Spleen (tissue), 11 donors: ENCODE measurements around the gene ACTN1. TPM values are rescaled to one million over a fixed set of nuclear protein-coding genes. Genes with fewer than 3 reads are reported as not detected.

Experiments
- DNase-seq: peaks from one replicate; pipeline ENCODE4 v3.0.0-alpha.2; 2020
- H3K27ac ChIP-seq, 8 donors: fragments of 200-600 bp; sonication (generic) in 7 of 8; 1 replicate in 4 of 8; 2 replicates in 4 of 8; pipeline versions ENCODE4 v1.5.0 to v1.8.0; 2016 to 2021; ENCODE audit warnings: inconsistent platforms in 4 of 8, mild to moderate bottlenecking in 4 of 8, moderate library complexity in 1 of 8
- H3K27me3 ChIP-seq, 7 donors: fragments of 200-600 bp; sonication (generic) in 6 of 7; replicated peaks in 1 of 7; 1 replicate in 4 of 7; 2 replicates in 3 of 7; pipeline versions ENCODE4 v1.5.0 to v1.8.0; 2016 to 2021; ENCODE audit warnings: inconsistent platforms in 3 of 7, mild to moderate bottlenecking in 1 of 7
- H3K36me3 ChIP-seq, 6 donors: fragments of 200-600 bp; sonication (generic) in 5 of 6; 1 replicate in 4 of 6; 2 replicates in 2 of 6; pipeline versions ENCODE4 v1.5.0 to v1.8.0; 2016 to 2021; ENCODE audit warnings: inconsistent platforms in 2 of 6
- H3K4me1 ChIP-seq, 6 donors: fragments of 200-600 bp; sonication (generic) in 5 of 6; 1 replicate in 3 of 6; 2 replicates in 3 of 6; pipeline versions ENCODE4 v1.5.0 to v1.8.0; 2016 to 2021; ENCODE audit warnings: inconsistent platforms in 3 of 6
- H3K4me3 ChIP-seq, 8 donors: fragments of 200-600 bp; sonication (generic) in 7 of 8; 1 replicate in 4 of 8; 2 replicates in 4 of 8; pipeline versions ENCODE4 v1.5.0 to v1.8.0; 2016 to 2021; ENCODE audit warnings: inconsistent platforms in 4 of 8, mild to moderate bottlenecking in 4 of 8, moderate library complexity in 2 of 8
- H3K9me3 ChIP-seq, 8 donors: fragments of 200-600 bp; sonication (generic) in 7 of 8; 1 replicate in 4 of 8; 2 replicates in 4 of 8; pipeline versions ENCODE4 v1.5.0 to v1.8.0; 2016 to 2021; ENCODE audit warnings: inconsistent platforms in 4 of 8
- POLR2A ChIP-seq, 3 donors: fragments of 450-650 bp; IDR thresholded peaks; one replicate each; pipeline ENCODE4 v1.5.1; 2017; ENCODE audit warnings: antibody characterized with exemption in 3 of 3, mild to moderate bottlenecking in 1 of 3
- POLR2AphosphoS5 ChIP-seq, 3 donors: sonication (generic); formaldehyde crosslinking; IDR thresholded peaks; one replicate each; pipeline ENCODE4 v1.5.1; 2017; ENCODE audit warnings: antibody characterized with exemption in 3 of 3
- WGBS, 5 donors: extraction: QIAGEN DNeasy Blood & Tissue Kit in 3 of 5; methylation state at CpG; one replicate each; pipeline versions ENCODE4 v1.1.5 to v1.1.7; 2013 to 2018; 5-methylcytosine and 5-hydroxymethylcytosine counted together
- intact Hi-C: fragments of 100-400 bp; cut with DNase I; formaldehyde crosslinking; loops from one replicate; pipeline ENCODE4 v1.15.0; 2023; ENCODE audit warnings: low total_unique reads
- polyA plus RNA-seq, 3 donors: library from polyadenylated mRNA; stranded (reverse); fragments of 200-250 nt; gene quantifications; one replicate each; pipeline ENCODE4 v1.2.1, GENCODE V29; 2013
- total RNA-seq, 7 donors: library from RNA; depleted of rRNA in 3 of 7; stranded (reverse); fragments of >200 nt in 3 of 7; fragmentation: NEBNext Ultra II Directional in 4 of 7; extraction: Animal tissue kit (Norgen Biotek cat#: 25700) in 4 of 7; gene quantifications; one replicate each; pipeline versions ENCODE4 v1.1.0 to v1.2.1, GENCODE V29; 2016 to 2021
- TF ChIP-seq, protein P1 (sequence below), 11 experiments: fragments of 200-600 bp in 7 of 11; fragments of 450-650 bp in 4 of 11; sonication (generic) in 4 of 11; IDR thresholded peaks in 8 of 11; conservative IDR thresholded peaks in 3 of 11; 1 replicate in 7 of 11; 2 replicates in 4 of 11; pipeline versions ENCODE4 v1.4.0 to v1.8.0; 2016 to 2021; ENCODE audit warnings: antibody characterized with exemption in 11 of 11, inconsistent platforms in 4 of 11, mild to moderate bottlenecking in 1 of 11
- donor health status: healthy with polysubstance abuse.
- donor health status: DM: no; HTN: no; CAD: no; lungs with moderate emphysema.
- donor health status: DM: no; HTN: no; CAD: no.
- donor health status: Bipolar disorder and iron deficiency.
- donor health status: healthy.
- donor health status: DM: no; HTN: no; CAD: no.
- donor health status: DM: yes; HTN: yes; CAD: no.

The ACTN1 gene
- total and polyA plus RNA-seq, 10 donors, result 15.4 to 315 (median 95.4) TPM

GRCh38 chr14:69017706-69018105 is 38.6 kb upstream of the ACTN1 start:
- no peak for TF ChIP-seq POLR2A (IDR thresholded peaks at IDR 0.05)
- no peak for TF ChIP-seq POLR2AphosphoS5 (IDR thresholded peaks at IDR 0.05)
- WGBS, 5 donors, result 82 to 95% (median 88%) methylated on average over 3 to 4 of the region's 4 CpGs
- intact Hi-C loops, result no loop called here
- no peak for DNase-seq
- no peaks in the 10 kb centered on the region for H3K9me3 ChIP-seq
- no peak overlapping the region for H3K27ac ChIP-seq
- H3K36me3 ChIP-seq, result no peaks in the 10 kb centered on the region
- no peaks in the 10 kb centered on the region for H3K27me3 ChIP-seq
- peaks cover 0 to 22% (median 5%) of the 10 kb centered on the region in 6 donors for H3K4me1 ChIP-seq
- H3K4me3 ChIP-seq, result no peak overlapping the region

DNA sequence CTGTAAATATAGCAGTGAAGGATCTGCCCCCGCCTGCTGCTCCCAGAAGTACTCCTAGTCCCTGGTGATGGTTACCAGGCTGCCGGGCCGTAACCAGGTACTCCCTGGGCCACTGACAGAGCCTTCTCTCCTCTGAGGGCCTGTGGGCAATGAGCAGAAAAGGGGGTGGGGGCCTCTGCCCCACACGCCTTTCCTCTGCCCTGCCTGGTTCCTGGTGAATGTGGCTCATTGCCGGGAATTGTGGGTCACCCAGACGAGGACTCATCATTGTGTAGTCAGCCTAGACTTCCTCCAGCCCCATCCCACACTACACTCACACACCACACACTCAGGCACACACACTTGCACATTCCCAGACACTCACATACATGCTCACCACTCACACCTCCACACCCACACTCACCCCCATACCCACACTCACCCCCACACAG is 35.7 kb upstream of the ACTN1 start:
- peaks cover 0 to 37% (median 5%) of the 10 kb centered on the region in 6 donors for H3K4me1 ChIP-seq
- intact Hi-C loops, result no loop called here
- no peak for DNase-seq
- H3K9me3 ChIP-seq, result no peaks in the 10 kb centered on the region
- H3K36me3 ChIP-seq, result no peaks in the 10 kb centered on the region
- WGBS, 5 donors, result 64 to 92% (median 74%) methylated on average over 6 of the region's 6 CpGs
- peak overlapping the region in 1 of 8 donors; percentile 36 for H3K4me3 ChIP-seq
- no peaks in the 10 kb centered on the region for H3K27me3 ChIP-seq
- TF ChIP-seq POLR2A (IDR thresholded peaks at IDR 0.05), result no peak
- no peak for TF ChIP-seq POLR2AphosphoS5 (IDR thresholded peaks at IDR 0.05)
- TF ChIP-seq, protein P1, sequence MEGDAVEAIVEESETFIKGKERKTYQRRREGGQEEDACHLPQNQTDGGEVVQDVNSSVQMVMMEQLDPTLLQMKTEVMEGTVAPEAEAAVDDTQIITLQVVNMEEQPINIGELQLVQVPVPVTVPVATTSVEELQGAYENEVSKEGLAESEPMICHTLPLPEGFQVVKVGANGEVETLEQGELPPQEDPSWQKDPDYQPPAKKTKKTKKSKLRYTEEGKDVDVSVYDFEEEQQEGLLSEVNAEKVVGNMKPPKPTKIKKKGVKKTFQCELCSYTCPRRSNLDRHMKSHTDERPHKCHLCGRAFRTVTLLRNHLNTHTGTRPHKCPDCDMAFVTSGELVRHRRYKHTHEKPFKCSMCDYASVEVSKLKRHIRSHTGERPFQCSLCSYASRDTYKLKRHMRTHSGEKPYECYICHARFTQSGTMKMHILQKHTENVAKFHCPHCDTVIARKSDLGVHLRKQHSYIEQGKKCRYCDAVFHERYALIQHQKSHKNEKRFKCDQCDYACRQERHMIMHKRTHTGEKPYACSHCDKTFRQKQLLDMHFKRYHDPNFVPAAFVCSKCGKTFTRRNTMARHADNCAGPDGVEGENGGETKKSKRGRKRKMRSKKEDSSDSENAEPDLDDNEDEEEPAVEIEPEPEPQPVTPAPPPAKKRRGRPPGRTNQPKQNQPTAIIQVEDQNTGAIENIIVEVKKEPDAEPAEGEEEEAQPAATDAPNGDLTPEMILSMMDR (IDR thresholded peaks at IDR 0.05 in 8 of 11, conservative IDR thresholded peaks at IDR 0.05 in 3 of 11), result no peak
- peak overlapping the region in 5 of 8 donors; percentile 56 to 92 (median 82) for H3K27ac ChIP-seq

GRCh38 chr14:69013943-69014782 is 35.1 kb upstream of the ACTN1 start:
- H3K4me3 ChIP-seq, result peak overlapping the region in 1 of 8 donors; percentile 43
- TF ChIP-seq POLR2A (IDR thresholded peaks at IDR 0.05) (no peak), POLR2AphosphoS5 (IDR thresholded peaks at IDR 0.05) (peak; percentile 33 to 78 (median 76))
- TF ChIP-seq, protein P1 (IDR thresholded peaks at IDR 0.05 in 8 of 11, conservative IDR thresholded peaks at IDR 0.05 in 3 of 11), result no peak
- no peaks in the 10 kb centered on the region for H3K27me3 ChIP-seq
- 59 to 69% (median 64%) methylated on average over 12 of the region's 12 CpGs for WGBS, 5 donors
- H3K36me3 ChIP-seq, result no peaks in the 10 kb centered on the region
- DNase-seq, result peak; percentile 92
- peak overlapping the region in 6 of 8 donors; percentile 56 to 92 (median 82) for H3K27ac ChIP-seq
- intact Hi-C loops, result no loop called here
- no peaks in the 10 kb centered on the region for H3K9me3 ChIP-seq
- peaks cover 0 to 37% (median 5%) of the 10 kb centered on the region in 6 donors for H3K4me1 ChIP-seq

DNA sequence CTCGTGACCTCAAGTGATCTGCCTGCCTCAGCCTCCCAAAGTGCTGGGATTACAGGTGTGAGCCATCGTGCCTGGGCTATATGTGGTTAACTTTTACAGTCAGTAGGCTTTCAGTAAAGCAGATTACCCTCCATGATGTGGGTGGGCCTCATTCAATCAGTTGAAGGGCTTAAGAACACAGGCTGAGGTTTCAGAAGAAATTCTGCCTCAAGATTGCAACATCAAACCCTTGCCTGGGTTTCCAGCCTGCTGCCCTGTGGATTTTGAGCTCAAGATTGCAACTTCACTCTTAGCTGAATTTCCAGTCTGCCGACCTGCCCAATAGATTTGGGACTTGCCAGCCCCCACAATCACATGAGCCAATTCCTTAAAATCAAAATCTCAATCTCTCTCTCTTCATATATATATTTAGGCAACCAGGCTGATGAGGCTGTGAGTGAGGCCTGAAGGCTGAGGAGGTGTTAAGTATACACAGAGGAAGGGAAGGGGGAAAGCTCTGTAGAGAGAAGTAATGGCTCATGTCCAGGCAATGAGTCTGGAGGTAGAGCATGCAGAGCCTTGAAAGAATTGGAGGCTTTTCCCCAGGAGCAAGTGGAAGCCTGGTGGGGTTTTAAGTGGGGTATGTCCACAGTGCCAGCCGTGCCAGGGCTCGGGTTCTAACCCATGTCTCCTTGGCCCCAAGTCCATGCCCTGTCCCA is 33.3 kb upstream of the ACTN1 start:
- 76 to 93% (median 85%) methylated on average over 5 of the region's 5 CpGs for WGBS, 5 donors
- DNase-seq, result no peak

More for the DNA sequence above, 33.3 kb upstream of the ACTN1 start:
- Histone ChIP-seq H3K27me3 (no peaks in the 10 kb centered on the region), H3K36me3 (no peaks in the 10 kb centered on the region), H3K9me3 (no peaks in the 10 kb centered on the region), H3K4me1 (peaks cover 0 to 37% (median 5%) of the 10 kb centered on the region in 6 donors), H3K27ac (peak overlapping the region in 4 of 8 donors; percentile 20 to 92 (median 60)), H3K4me3 (no peak overlapping the region)
- TF ChIP-seq POLR2AphosphoS5 (IDR thresholded peaks at IDR 0.05), result no peak
- no peak for TF ChIP-seq POLR2A (IDR thresholded peaks at IDR 0.05)
- TF ChIP-seq, protein P1 (IDR thresholded peaks at IDR 0.05 in 8 of 11, conservative IDR thresholded peaks at IDR 0.05 in 3 of 11), result no peak
- intact Hi-C loops, result no loop called here
